Adrenal gland (tissue), 12 donors: ENCODE measurements around the gene SBF2. TPM values are rescaled to one million over a fixed set of nuclear protein-coding genes. Genes with fewer than 3 reads are reported as not detected.

ENCODE experiments used
- DNase-seq, 7 donors: peaks; one replicate each; pipeline ENCODE4 v3.0.0-alpha.2; 2019 to 2020
- H3K27ac ChIP-seq, 5 donors: fragments of 200-600 bp; sonication (generic) in 4 of 5; 1 replicate in 3 of 5; 2 replicates in 2 of 5; pipeline versions ENCODE4 v1.5.1 to v1.8.0; 2016 to 2020; ENCODE audit warnings: mild to moderate bottlenecking in 1 of 5
- H3K27me3 ChIP-seq: fragments of 200-600 bp; 2 replicates; pipeline ENCODE4 v1.8.0; 2021
- H3K36me3 ChIP-seq, 2 donors: fragments of 200-600 bp; replicated peaks in 1 of 2; 1 replicate in 1 of 2; 2 replicates in 1 of 2; pipeline versions ENCODE4 v1.5.1 to v1.8.0; 2018 to 2022
- H3K4me1 ChIP-seq, 2 donors: fragments of 200-600 bp; replicated peaks in 1 of 2; 1 replicate in 1 of 2; 2 replicates in 1 of 2; pipeline versions ENCODE4 v1.5.1 to v1.8.0; 2018 to 2021
- H3K4me3 ChIP-seq, 4 donors: fragments of 200-600 bp; sonication (generic) in 3 of 4; one replicate each; pipeline ENCODE4 v1.5.1; 2016 to 2018
- H3K9me3 ChIP-seq, 3 donors: fragments of 200-600 bp; sonication (generic) in 1 of 3; replicated peaks in 1 of 3; 1 replicate in 2 of 3; 2 replicates in 1 of 3; pipeline versions ENCODE4 v1.5.1 to v1.8.0; 2016 to 2021
- CTCF ChIP-seq, 6 experiments: fragments of 450-650 bp in 4 of 6; fragments of 200-600 bp in 2 of 6; sonication (generic) in 1 of 6; IDR thresholded peaks; 1 replicate in 5 of 6; 2 replicates in 1 of 6; pipeline versions ENCODE4 v1.5.1 to v1.8.0; 2016 to 2021; ENCODE audit warnings: antibody characterized with exemption in 6 of 6, mild to moderate bottlenecking in 2 of 6, moderate library complexity in 1 of 6
- POLR2A ChIP-seq, 2 donors: fragments of 450-650 bp; IDR thresholded peaks; one replicate each; pipeline ENCODE4 v1.6.1; 2017; ENCODE audit warnings: antibody characterized with exemption in 2 of 2, mild to moderate bottlenecking in 2 of 2, moderate library complexity in 1 of 2
- WGBS, 4 donors: extraction: QIAGEN DNeasy Blood & Tissue Kit in 2 of 4; methylation state at CpG; one replicate each; pipeline versions ENCODE4 v1.1.5 to v1.1.7; 2013 to 2017; 5-methylcytosine and 5-hydroxymethylcytosine counted together
- intact Hi-C, 2 donors: fragments of 100-400 bp; cut with DNase I; formaldehyde crosslinking; loops; one replicate each; pipeline versions ENCODE4 v1.14.1 to v1.15.0; 2022 to 2023
- polyA plus RNA-seq, 3 donors: library from polyadenylated mRNA; stranded (reverse); fragments of 200-250 nt in 2 of 3; fragments of 350-450 nt in 1 of 3; fragmentation: Illumina TruSeq in 1 of 3; extraction: RNeasy Lipid Tissue Mini Kit (QIAGEN cat#74804) in 1 of 3; gene quantifications; one replicate each; pipeline ENCODE4 v1.2.3, GENCODE V29; 2013 to 2014
- total RNA-seq, 9 donors: library from RNA; depleted of rRNA in 4 of 9; stranded (reverse); fragments of >200 nt in 4 of 9; fragments of 120-200 nt in 1 of 9; fragmentation: NEBNext Ultra II Directional in 1 of 9; extraction: Animal tissue kit (Norgen Biotek cat#: 25700) in 1 of 9; gene quantifications; one replicate each; pipeline versions ENCODE4 v1.1.0 to v1.2.4, GENCODE V29; 2013 to 2023
- donor health status: healthy with polysubstance abuse.
- donor health status: Bipolar disorder and iron deficiency.
- donor health status: DM: yes; HTN: yes; CAD: no.
- donor health status: DM: no; HTN: no; CAD: no.
- donor health status: DM: no; HTN: no; CAD: no.
- donor health status: DM: yes; HTN: yes; CAD: no.

Gene SBF2
- total and polyA plus RNA-seq, 12 donors: 12.5 to 66.7 (median 38.0) TPM

DNA sequence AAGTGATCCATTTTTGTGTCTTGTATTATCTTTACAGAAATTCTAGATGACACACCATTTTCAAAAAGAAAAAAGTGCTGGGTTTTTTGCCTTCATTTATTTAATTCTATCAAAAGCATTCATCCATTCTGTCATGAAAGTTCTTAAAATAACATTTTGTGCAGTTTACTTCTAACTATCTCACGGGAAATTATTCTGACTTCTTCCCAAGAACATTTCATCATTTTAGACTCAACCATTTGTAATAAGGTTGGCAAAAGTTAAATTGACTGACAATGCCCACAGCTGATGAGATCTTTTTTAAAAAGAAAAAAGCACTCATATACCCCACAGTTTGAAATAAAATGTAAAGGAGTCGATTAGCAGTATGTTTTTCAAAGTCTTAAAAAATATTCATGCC lies 68.5 kb downstream of the SBF2 start:
- DNase-seq: no peak
- WGBS, 4 donors: 28 to 53% (median 32%) methylated on average over 2 of the region's 2 CpGs

DNA sequence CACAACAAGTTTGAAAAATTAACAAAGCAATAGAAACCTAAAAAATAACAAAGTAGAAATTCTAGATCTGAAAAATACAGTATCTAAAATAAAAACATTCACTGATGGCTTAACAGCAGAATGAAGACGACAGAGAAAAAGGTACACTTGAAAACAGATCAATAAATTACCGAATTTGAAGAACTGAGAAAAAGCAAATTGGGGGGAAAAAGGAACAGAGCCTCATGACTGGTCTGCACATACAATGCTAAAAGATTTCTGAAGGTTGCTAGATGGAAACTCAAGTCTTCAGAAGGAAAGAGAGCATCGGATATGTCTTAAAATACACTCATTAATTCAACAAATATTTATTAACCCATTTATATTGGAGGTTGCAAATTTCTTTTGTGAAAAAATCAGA lies 71.6 kb downstream of the SBF2 start:
- intact Hi-C loops: no loop called here

More for the DNA sequence above, 68.5 kb downstream of the SBF2 start:
- H3K4me1 ChIP-seq: peaks cover 0 to 13% of the 10 kb centered on the region in 2 donors
- H3K9me3 ChIP-seq: no peaks in the 10 kb centered on the region
- no peak for TF ChIP-seq CTCF (IDR thresholded peaks at IDR 0.05)
- H3K27ac ChIP-seq: no peak overlapping the region
- no peaks in the 10 kb centered on the region for H3K36me3 ChIP-seq
- H3K4me3 ChIP-seq: no peak overlapping the region
- no peaks in the 10 kb centered on the region for H3K27me3 ChIP-seq
- intact Hi-C loops: no loop called here

GRCh38 chr11:10221342-10221741 lies 72.7 kb downstream of the SBF2 start:
- H3K4me1 ChIP-seq: peaks cover 0 to 13% of the 10 kb centered on the region in 2 donors
- no peaks in the 10 kb centered on the region for H3K36me3 ChIP-seq
- no peak overlapping the region for H3K27ac ChIP-seq
- intact Hi-C loops: no loop called here
- no peaks in the 10 kb centered on the region for H3K27me3 ChIP-seq
- DNase-seq: no peak
- WGBS, 4 donors: 93 to 100% (median 95%) methylated on average over 2 of the region's 2 CpGs
- no peaks in the 10 kb centered on the region for H3K9me3 ChIP-seq
- TF ChIP-seq CTCF (IDR thresholded peaks at IDR 0.05) (no peak), POLR2A (IDR thresholded peaks at IDR 0.05) (no peak)
- no peak overlapping the region for H3K4me3 ChIP-seq

More for the DNA sequence above, 71.6 kb downstream of the SBF2 start:
- Histone ChIP-seq H3K4me3 (no peak overlapping the region), H3K9me3 (no peaks in the 10 kb centered on the region), H3K27ac (no peak overlapping the region), H3K27me3 (no peaks in the 10 kb centered on the region), H3K36me3 (no peaks in the 10 kb centered on the region), H3K4me1 (peaks cover 0 to 13% of the 10 kb centered on the region in 2 donors)
- DNase-seq: no peak
- 87 to 96% (median 93%) methylated on average over 3 of the region's 3 CpGs for WGBS, 4 donors
- TF ChIP-seq POLR2A (IDR thresholded peaks at IDR 0.05): no peak
- TF ChIP-seq CTCF (IDR thresholded peaks at IDR 0.05): no peak

- intact Hi-C loops: loop anchor here in 1 of 2 donors (5.0 kb wide), 1 partner anchor 96 kb away; the partner anchor contains the start of gene ADM
Measured at GRCh38 chr11:10211470-10211869, 82.5 kb downstream of the SBF2 start.

More at GRCh38 chr11:10211470-10211869, 82.5 kb downstream of the SBF2 start:
- no peak for DNase-seq
- H3K9me3 ChIP-seq: no peaks in the 10 kb centered on the region
- 89 to 93% (median 91%) methylated on average over 3 of the region's 3 CpGs for WGBS, 4 donors
- H3K27ac ChIP-seq: no peak overlapping the region
- H3K36me3 ChIP-seq: no peaks in the 10 kb centered on the region
- H3K27me3 ChIP-seq: no peaks in the 10 kb centered on the region
- no peaks in the 10 kb centered on the region for H3K4me1 ChIP-seq
- no peak overlapping the region for H3K4me3 ChIP-seq
- TF ChIP-seq POLR2A (IDR thresholded peaks at IDR 0.05): no peak
- no peak for TF ChIP-seq CTCF (IDR thresholded peaks at IDR 0.05)
